DMS153 (cell line): Measurements from ENCODE around the gene SLC6A11.

Experiments used
- DNase-seq: peaks from one replicate; lab custom pipeline; 2025; lab: John Stamatoyannopoulos, UW

The SLC6A11 gene

GRCh38 chr3:10930666-10931040, 114.6 kb downstream of the SLC6A11 start:
- no peak for DNase-seq

- no peak for DNase-seq
These were observed 116.6 kb downstream of the SLC6A11 start for GRCh38 chr3:10932596-10932995.

GRCh38 chr3:10933021-10933420, 117.0 kb downstream of the SLC6A11 start:
- no peak for DNase-seq

- DNase-seq: no peak
These were observed 117.4 kb downstream of the SLC6A11 start for GRCh38 chr3:10933470-10933804.

- DNase-seq: no peak
These were observed 117.9 kb downstream of the SLC6A11 start for GRCh38 chr3:10933805-10934481.

- no peak for DNase-seq
These were observed 119.0 kb downstream of the SLC6A11 start for GRCh38 chr3:10935028-10935427.

- no peak for DNase-seq
These were observed 120.0 kb downstream of the SLC6A11 start for GRCh38 chr3:10935846-10936631.

- DNase-seq: no peak
These were observed 120.7 kb downstream of the SLC6A11 start for GRCh38 chr3:10936686-10937085.

GRCh38 chr3:10937141-10937825, 121.3 kb downstream of the SLC6A11 start:
- DNase-seq: no peak

GRCh38 chr3:10939556-10939955, 123.5 kb downstream of the SLC6A11 start:
- DNase-seq: no peak

- DNase-seq: no peak
These were observed 124.1 kb downstream of the SLC6A11 start for GRCh38 chr3:10940106-10940505.

GRCh38 chr3:10941972-10942371, 125.9 kb downstream of the SLC6A11 start:
- no peak for DNase-seq

GRCh38 chr3:10942690-10943205, 126.7 kb downstream of the SLC6A11 start:
- no peak for DNase-seq

- no peak for DNase-seq
These were observed 128.8 kb downstream of the SLC6A11 start for GRCh38 chr3:10944866-10945265.

- DNase-seq: no peak
These were observed 129.8 kb downstream of the SLC6A11 start for GRCh38 chr3:10945683-10946287.

- DNase-seq: no peak
These were observed 130.5 kb downstream of the SLC6A11 start for GRCh38 chr3:10946526-10946925.

GRCh38 chr3:10948326-10948725, 132.3 kb downstream of the SLC6A11 start:
- no peak for DNase-seq

GRCh38 chr3:10949197-10949596, 133.2 kb downstream of the SLC6A11 start:
- DNase-seq: no peak

GRCh38 chr3:10950476-10951294, 134.7 kb downstream of the SLC6A11 start:
- no peak for DNase-seq

- no peak for DNase-seq
These were observed 135.4 kb downstream of the SLC6A11 start for GRCh38 chr3:10951295-10951926.

GRCh38 chr3:10952525-10952924, 136.5 kb downstream of the SLC6A11 start:
- no peak for DNase-seq
